AG04450 (cell line): ENCODE measurements around the gene MRPS14. TPM values are rescaled to one million over a fixed set of nuclear protein-coding genes. Genes with fewer than 3 reads are reported as not detected.

Source experiments
- CTCF ChIA-PET: fragments of 300-600, 350-600 bp; formaldehyde crosslinking; extraction: SDS; loops from one replicate; lab custom pipeline; 2022; ENCODE audit warnings: antibody characterized with exemption, inconsistent platforms; lab: Charles Lee
- POLR2A ChIA-PET: fragments of 350-600 bp; formaldehyde crosslinking; extraction: SDS; loops from one replicate; lab custom pipeline; 2021; ENCODE audit warnings: antibody characterized with exemption, inconsistent platforms; lab: Yijun Ruan, JAX
- DNase-seq: peaks from one replicate; pipeline ENCODE4 v3.0.0-alpha.2; 2011; ENCODE audit warnings: low read depth, low spot score
- H3K27ac ChIP-seq: one replicate; pipeline ENCODE4 v1.5.1; 2012; ENCODE audit warnings: low read depth, low read length, control low read depth
- H3K27me3 ChIP-seq: one replicate; pipeline ENCODE4 v1.6.0; 2012; ENCODE audit warnings: low read length; ENCODE audit not compliant: control insufficient read depth, insufficient read depth
- H3K4me3 ChIP-seq: 2 replicates; pipeline ENCODE4 v1.5.1; 2011; ENCODE audit warnings: mild to moderate bottlenecking, low read depth, low read length, control low read depth
- H3K9me3 ChIP-seq: 2 replicates; pipeline ENCODE4 v1.5.1; 2012; ENCODE audit warnings: low read length; ENCODE audit not compliant: control insufficient read depth, insufficient read depth
- CTCF ChIP-seq: IDR thresholded peaks from 2 replicates; pipeline ENCODE4 v1.5.1; 2011; ENCODE audit warnings: low read depth, low read length, control low read depth, inconsistent platforms
- polyA plus RNA-seq: library from polyadenylated mRNA; depleted of rRNA; stranded (reverse); fragments of >200 nt; gene quantifications from 2 replicates; pipeline ENCODE4 v1.2.3, GENCODE V29; 2011

Gene MRPS14
- polyA plus RNA-seq, 1 experiment = 40.8 TPM

GRCh38 chr1:175015243-175015642, 8.0 kb downstream of the MRPS14 start:
- no peak overlapping the region; the same call in 1 of the 2 replicates for H3K4me3 ChIP-seq
- no peak for DNase-seq
- TF ChIP-seq CTCF = no peak
- H3K9me3 ChIP-seq = no peaks in the 10 kb centered on the region
- no peaks in the 10 kb centered on the region for H3K27me3 ChIP-seq
- peak overlapping the region; percentile 74 for H3K27ac ChIP-seq
- POLR2A ChIA-PET = interaction anchor here (1.5 to 2.8 kb wide), 2 partner anchors 8 to 15 kb away, joined by 8 to 17 read pairs; partner anchors contain the start of genes CACYBP and MRPS14
- CTCF ChIA-PET = interaction anchor here (0.7 to 1.3 kb wide), 3 partner anchors 14 to 1718 kb away, joined by 5 to 10 read pairs (median 8); no protein-coding TSS in a partner anchor

GRCh38 chr1:175013445-175013844, 9.8 kb downstream of the MRPS14 start:
- Histone ChIP-seq H3K27me3 (no peaks in the 10 kb centered on the region), H3K4me3 (no peak overlapping the region), H3K9me3 (no peaks in the 10 kb centered on the region), H3K27ac (no peak overlapping the region)
- no peak for DNase-seq
- CTCF ChIA-PET = no interaction called here
- POLR2A ChIA-PET = no interaction called here
- TF ChIP-seq CTCF = no peak

- ChIA-PET CTCF (no interaction called here), POLR2A (no interaction called here)
- no peaks in the 10 kb centered on the region for H3K9me3 ChIP-seq
- DNase-seq = no peak
- no peaks in the 10 kb centered on the region for H3K27me3 ChIP-seq
- H3K4me3 ChIP-seq = no peak overlapping the region
- TF ChIP-seq CTCF = no peak
- H3K27ac ChIP-seq = no peak overlapping the region
Measured at GRCh38 chr1:175009532-175009931, 13.7 kb downstream of the MRPS14 start.

GRCh38 chr1:175005085-175005783, 18.0 kb downstream of the MRPS14 start:
- no peak for DNase-seq
- ChIA-PET CTCF (no interaction called here), POLR2A (interaction anchor here (1.1 kb wide), 1 partner anchor 18 kb away, joined by 4 read pairs; the partner anchor contains the start of gene MRPS14)
- Histone ChIP-seq H3K4me3 (no peak overlapping the region), H3K9me3 (no peaks in the 10 kb centered on the region), H3K27ac (no peak overlapping the region), H3K27me3 (no peaks in the 10 kb centered on the region)
- no peak for TF ChIP-seq CTCF

- Histone ChIP-seq H3K27ac (no peak overlapping the region), H3K27me3 (no peaks in the 10 kb centered on the region), H3K4me3 (no peak overlapping the region), H3K9me3 (no peaks in the 10 kb centered on the region)
- DNase-seq = no peak
- POLR2A ChIA-PET = no interaction called here
- no peak for TF ChIP-seq CTCF
- CTCF ChIA-PET = no interaction called here
Measured at GRCh38 chr1:175003521-175003920, 19.7 kb downstream of the MRPS14 start.
